Breast epithelium (tissue), 4 donors: Measurements from ENCODE around the gene PAK5. TPM values are rescaled to one million over a fixed set of nuclear protein-coding genes. Genes with fewer than 3 reads are reported as not detected.

ENCODE experiments used
- DNase-seq, 2 donors: peaks; one replicate each; pipeline ENCODE4 v3.0.0-alpha.2; 2019; ENCODE audit warnings: low spot score in 2 of 2
- H3K27ac ChIP-seq, 2 donors: fragments of 200-600 bp; sonication (generic) in 1 of 2; one replicate each; pipeline ENCODE4 v1.5.1; 2016 to 2019; ENCODE audit warnings: mild to moderate bottlenecking in 1 of 2
- H3K27me3 ChIP-seq, 2 donors: fragments of 200-600 bp; sonication (generic) in 1 of 2; one replicate each; pipeline versions ENCODE4 v1.5.1 to v1.6.0; 2017 to 2019; ENCODE audit warnings: control low read depth in 1 of 2, mild to moderate bottlenecking in 1 of 2
- H3K36me3 ChIP-seq: fragments of 200-600 bp; one replicate; pipeline ENCODE4 v1.5.1; 2019
- H3K4me1 ChIP-seq, 2 donors: fragments of 200-600 bp; sonication (generic); one replicate each; pipeline ENCODE4 v1.5.1; 2016 to 2019; ENCODE audit warnings: control low read depth in 1 of 2
- H3K4me3 ChIP-seq, 3 donors: fragments of 200-600 bp; sonication (generic); 1 replicate in 2 of 3; 2 replicates in 1 of 3; pipeline ENCODE4 v1.5.1; 2016 to 2019; ENCODE audit warnings: mild to moderate bottlenecking in 3 of 3, moderate library complexity in 2 of 3
- H3K9me3 ChIP-seq, 2 donors: fragments of 200-600 bp; sonication (generic) in 1 of 2; one replicate each; pipeline ENCODE4 v1.5.1; 2016 to 2019; ENCODE audit warnings: control low read depth in 1 of 2
- POLR2A ChIP-seq: fragments of 450-650 bp; IDR thresholded peaks from one replicate; pipeline ENCODE4 v1.6.1; 2016; ENCODE audit warnings: antibody characterized with exemption, mild to moderate bottlenecking, moderate library complexity
- POLR2AphosphoS5 ChIP-seq, 3 donors: sonication (generic); formaldehyde crosslinking; IDR thresholded peaks; one replicate each; pipeline ENCODE4 v1.6.1; 2017; ENCODE audit warnings: antibody characterized with exemption in 3 of 3
- intact Hi-C: fragments of 100-400 bp; cut with DNase I; formaldehyde crosslinking; loops from one replicate; pipeline ENCODE4 v1.15.1; 2023; ENCODE audit warnings: low total_unique reads
- total RNA-seq, 3 donors: library from RNA; depleted of rRNA; stranded (reverse); fragments of >200 nt; gene quantifications; one replicate each; pipeline ENCODE4 v1.1.0, GENCODE V29; 2016
- TF ChIP-seq, protein P1 (sequence below), 3 donors: fragments of 450-650 bp; IDR thresholded peaks; one replicate each; pipeline ENCODE4 v1.5.1; 2016 to 2017; ENCODE audit warnings: antibody characterized with exemption in 3 of 3, mild to moderate bottlenecking in 3 of 3, moderate library complexity in 3 of 3

PAK5 gene
- total RNA-seq, 3 donors from 2014 or later = 0.66 to 1.3 TPM; not detected in 1

DNA sequence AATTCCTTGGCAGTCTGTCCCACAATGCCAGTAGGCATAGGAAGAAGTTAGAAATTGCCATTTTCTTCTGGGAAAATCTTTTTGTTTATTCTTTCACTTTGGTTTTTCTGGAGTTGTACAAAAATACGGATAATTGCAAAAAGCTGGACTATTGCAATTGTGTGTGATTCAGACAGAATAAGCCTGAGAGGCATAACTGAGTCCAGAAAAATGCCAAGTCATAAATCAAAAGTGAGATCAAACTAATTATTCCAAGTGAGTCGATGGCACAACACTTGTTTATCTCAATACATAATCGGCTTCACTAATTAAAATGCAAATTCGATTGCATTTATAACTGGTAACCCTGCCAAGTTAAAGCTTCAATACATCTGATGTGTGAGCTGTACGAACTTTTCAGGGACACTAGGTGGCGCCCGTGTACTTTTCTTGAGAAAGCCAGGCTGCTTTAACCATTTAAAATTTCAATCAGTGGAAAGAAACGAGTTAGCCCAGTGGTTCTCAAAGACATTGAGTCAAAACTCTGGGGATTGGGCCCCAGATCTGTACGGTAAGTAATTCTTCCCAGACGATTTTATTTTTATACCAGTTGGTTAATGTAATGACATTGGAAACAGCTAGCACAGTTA, 221.9 kb downstream of the PAK5 start:
- Histone ChIP-seq H3K27me3 (no peaks in the 10 kb centered on the region), H3K36me3 (no peaks in the 10 kb centered on the region), H3K9me3 (no peaks in the 10 kb centered on the region), H3K4me1 (no peaks in the 10 kb centered on the region), H3K4me3 (no peak overlapping the region), H3K27ac (no peak overlapping the region)
- DNase-seq = no peak
- intact Hi-C loops = loop anchor here (5.0 kb wide), 1 partner anchor 810 kb away; no protein-coding TSS in a partner anchor
- TF ChIP-seq, protein P1, sequence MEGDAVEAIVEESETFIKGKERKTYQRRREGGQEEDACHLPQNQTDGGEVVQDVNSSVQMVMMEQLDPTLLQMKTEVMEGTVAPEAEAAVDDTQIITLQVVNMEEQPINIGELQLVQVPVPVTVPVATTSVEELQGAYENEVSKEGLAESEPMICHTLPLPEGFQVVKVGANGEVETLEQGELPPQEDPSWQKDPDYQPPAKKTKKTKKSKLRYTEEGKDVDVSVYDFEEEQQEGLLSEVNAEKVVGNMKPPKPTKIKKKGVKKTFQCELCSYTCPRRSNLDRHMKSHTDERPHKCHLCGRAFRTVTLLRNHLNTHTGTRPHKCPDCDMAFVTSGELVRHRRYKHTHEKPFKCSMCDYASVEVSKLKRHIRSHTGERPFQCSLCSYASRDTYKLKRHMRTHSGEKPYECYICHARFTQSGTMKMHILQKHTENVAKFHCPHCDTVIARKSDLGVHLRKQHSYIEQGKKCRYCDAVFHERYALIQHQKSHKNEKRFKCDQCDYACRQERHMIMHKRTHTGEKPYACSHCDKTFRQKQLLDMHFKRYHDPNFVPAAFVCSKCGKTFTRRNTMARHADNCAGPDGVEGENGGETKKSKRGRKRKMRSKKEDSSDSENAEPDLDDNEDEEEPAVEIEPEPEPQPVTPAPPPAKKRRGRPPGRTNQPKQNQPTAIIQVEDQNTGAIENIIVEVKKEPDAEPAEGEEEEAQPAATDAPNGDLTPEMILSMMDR (IDR thresholded peaks at IDR 0.05) = peak; percentile 59 to 71 (median 70)
- no peak for TF ChIP-seq POLR2AphosphoS5 (IDR thresholded peaks at IDR 0.05)

DNA sequence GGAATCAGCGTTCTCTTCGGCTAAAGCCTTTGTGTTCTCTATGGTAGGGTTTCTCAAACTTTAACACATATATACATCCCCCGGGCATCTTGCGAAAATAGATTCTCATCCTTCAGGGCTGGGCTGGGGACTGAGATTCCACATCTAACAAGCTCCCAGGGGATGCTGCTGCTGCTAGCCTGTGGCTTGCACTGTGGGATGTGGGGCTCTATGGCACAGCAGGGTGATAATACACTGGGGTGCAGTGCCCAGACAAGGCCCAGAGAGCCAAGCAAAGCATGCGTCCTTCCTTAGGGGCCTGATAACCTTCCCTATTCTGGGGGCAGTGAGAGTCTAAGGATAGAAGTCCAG, 222.4 kb downstream of the PAK5 start:
- Histone ChIP-seq H3K36me3 (no peaks in the 10 kb centered on the region), H3K27me3 (no peaks in the 10 kb centered on the region), H3K4me1 (no peaks in the 10 kb centered on the region), H3K4me3 (no peak overlapping the region), H3K9me3 (no peaks in the 10 kb centered on the region), H3K27ac (no peak overlapping the region)
- no peak for DNase-seq
- no peak for TF ChIP-seq POLR2A
- TF ChIP-seq, protein P1 (IDR thresholded peaks at IDR 0.05) = no peak
- TF ChIP-seq POLR2AphosphoS5 (IDR thresholded peaks at IDR 0.05) = no peak
- intact Hi-C loops = loop anchor here (5.0 kb wide), 1 partner anchor 811 kb away; no protein-coding TSS in a partner anchor

GRCh38 chr20:9615766-9616454, 223.0 kb downstream of the PAK5 start:
- H3K4me3 ChIP-seq = no peak overlapping the region
- H3K27me3 ChIP-seq = no peaks in the 10 kb centered on the region
- TF ChIP-seq, protein P1 (IDR thresholded peaks at IDR 0.05) = no peak
- H3K36me3 ChIP-seq = no peaks in the 10 kb centered on the region
- no peaks in the 10 kb centered on the region for H3K4me1 ChIP-seq
- no peak for DNase-seq
- H3K27ac ChIP-seq = no peak overlapping the region
- H3K9me3 ChIP-seq = no peaks in the 10 kb centered on the region
- intact Hi-C loops = loop anchor here (5.0 kb wide), 1 partner anchor 811 kb away; no protein-coding TSS in a partner anchor

DNA sequence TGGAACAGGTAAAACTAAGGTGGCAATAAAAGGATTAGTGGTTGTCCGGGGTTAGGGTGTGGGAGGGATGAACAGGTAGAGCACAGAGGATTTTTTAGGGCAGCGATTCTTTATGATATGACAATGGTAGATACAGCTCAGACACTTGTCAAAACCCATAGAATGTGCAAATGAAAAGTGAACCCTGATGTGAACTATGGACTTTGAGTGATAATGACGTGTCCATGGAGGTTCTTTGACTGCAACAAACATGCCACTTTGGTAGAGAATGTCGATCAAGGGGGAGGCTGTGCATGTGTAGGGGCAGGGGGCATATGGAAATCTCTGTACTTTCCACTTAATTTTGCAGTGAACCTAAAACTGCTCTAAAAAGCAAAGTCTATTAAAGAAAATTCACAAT, 223.8 kb downstream of the PAK5 start:
- Histone ChIP-seq H3K4me1 (no peaks in the 10 kb centered on the region), H3K36me3 (no peaks in the 10 kb centered on the region), H3K4me3 (no peak overlapping the region), H3K27me3 (no peaks in the 10 kb centered on the region), H3K9me3 (no peaks in the 10 kb centered on the region), H3K27ac (no peak overlapping the region)
- no peak for DNase-seq
- no peak for TF ChIP-seq POLR2AphosphoS5 (IDR thresholded peaks at IDR 0.05)
- TF ChIP-seq, protein P1 (IDR thresholded peaks at IDR 0.05) = no peak
- no peak for TF ChIP-seq POLR2A
- intact Hi-C loops = loop anchor here (5.0 kb wide), 1 partner anchor 812 kb away; no protein-coding TSS in a partner anchor

DNA sequence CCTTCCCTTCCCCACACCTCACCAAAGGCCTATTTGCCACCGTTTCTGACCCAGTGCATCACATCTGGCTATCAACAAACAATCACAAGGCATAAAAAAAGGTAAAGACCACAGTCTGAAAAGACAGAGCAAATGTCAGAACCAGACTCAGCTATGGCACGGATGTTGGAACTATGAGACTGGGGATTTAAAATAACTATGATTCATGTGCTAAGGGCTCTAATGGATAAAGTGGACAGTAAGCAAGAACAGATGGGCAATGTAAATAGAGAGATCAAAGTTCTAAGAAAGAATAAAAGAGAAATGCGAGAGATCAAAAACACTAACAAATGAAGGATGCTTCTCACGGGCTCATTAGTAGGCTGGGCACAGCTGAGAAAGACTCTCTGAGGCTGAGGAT, 225.0 kb downstream of the PAK5 start:
- Histone ChIP-seq H3K9me3 (no peaks in the 10 kb centered on the region), H3K36me3 (no peaks in the 10 kb centered on the region), H3K4me1 (no peaks in the 10 kb centered on the region), H3K27ac (no peak overlapping the region), H3K4me3 (no peak overlapping the region), H3K27me3 (no peaks in the 10 kb centered on the region)
- intact Hi-C loops = no loop called here
- no peak for TF ChIP-seq POLR2AphosphoS5 (IDR thresholded peaks at IDR 0.05)
- no peak for TF ChIP-seq POLR2A
- TF ChIP-seq, protein P1 (IDR thresholded peaks at IDR 0.05) = no peak
- no peak for DNase-seq
